Glomerular visceral epithelial cell (primary cell): ENCODE results near the gene ZNF90.
A peak's percentile ranks its signal among the peaks of the same experiment; 100 is the strongest.
"Not testable (repeated sequence)": the region's sequence is repeated elsewhere in the genome, so short reads cannot be mapped to it uniquely, and the experiment has no call there.

Source experiments
- DNase-seq: peaks from one replicate; pipeline ENCODE4 v3.0.0-alpha.2; 2016; ENCODE audit errors: extremely low spot score

ZNF90 gene

GRCh38 chr19:20103091-20103740 lies 25.4 kb downstream of the ZNF90 start:
- DNase-seq = no peak

GRCh38 chr19:20107301-20107700 lies 29.5 kb downstream of the ZNF90 start:
- no peak for DNase-seq

GRCh38 chr19:20118064-20118839 lies 40.5 kb downstream of the ZNF90 start:
- DNase-seq = not testable (repeated sequence)

GRCh38 chr19:20124879-20125278 lies 47.1 kb downstream of the ZNF90 start:
- DNase-seq = no peak

- not testable (repeated sequence) for DNase-seq
Measured at GRCh38 chr19:20132933-20133332, 55.1 kb downstream of the ZNF90 start.

GRCh38 chr19:20137714-20138113 lies 59.9 kb downstream of the ZNF90 start:
- not testable (repeated sequence) for DNase-seq

GRCh38 chr19:20151617-20152145 lies 73.9 kb downstream of the ZNF90 start:
- no peak for DNase-seq

- DNase-seq = not testable (repeated sequence)
Measured at GRCh38 chr19:20152506-20152905, 74.7 kb downstream of the ZNF90 start.

GRCh38 chr19:20153281-20153680 lies 75.5 kb downstream of the ZNF90 start:
- no peak for DNase-seq

- no peak for DNase-seq
Measured at GRCh38 chr19:20154636-20155035, 76.8 kb downstream of the ZNF90 start.

GRCh38 chr19:20162821-20163220 lies 85.0 kb downstream of the ZNF90 start:
- no peak for DNase-seq

- no peak for DNase-seq
Measured at GRCh38 chr19:20164456-20164855, 86.7 kb downstream of the ZNF90 start.

GRCh38 chr19:20165971-20166592 lies 88.3 kb downstream of the ZNF90 start:
- no peak for DNase-seq

GRCh38 chr19:20167020-20167644 lies 89.3 kb downstream of the ZNF90 start, which contains the start of gene ZNF486:
Gene ZNF486, plus strand, starts transcription at chr19:20167214. Its CDS starts 117 bp downstream, at chr19:20167331.
- peak; percentile 20 for DNase-seq

- DNase-seq = no peak
Measured at GRCh38 chr19:20167651-20168122, 89.9 kb downstream of the ZNF90 start.
